Measurements from ENCODE around the gene FADS3. TPM values are rescaled to one million over a fixed set of nuclear protein-coding genes. Genes with fewer than 3 reads are reported as not detected.

The FADS3 gene
- total RNA-seq, 1 experiment from 2014 or later: 65.8 TPM

DNA sequence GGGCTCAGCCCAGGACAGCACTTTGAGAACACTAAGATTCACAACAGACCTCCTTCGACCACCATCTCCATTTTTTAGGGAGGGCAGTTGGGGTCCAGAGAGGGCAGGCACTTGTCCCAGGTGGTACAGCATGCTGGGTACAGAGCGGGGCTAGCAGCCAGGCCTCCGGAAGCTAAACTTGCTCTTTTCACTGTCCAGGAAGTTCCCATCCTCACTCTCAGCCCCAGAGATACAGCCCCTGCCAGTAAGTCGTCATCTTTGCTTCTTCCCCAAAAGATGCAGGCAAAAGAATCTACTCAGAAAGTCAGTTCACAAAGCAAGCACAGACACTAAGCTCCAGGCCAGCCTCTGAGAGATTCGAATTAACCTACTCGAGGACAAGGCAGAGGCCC is 32.7 kb upstream of the FADS3 start:
- Histone ChIP-seq H3K9ac (ENCODE audit: low read length) (no peak overlapping the region), H3K9me2 (ENCODE audit: insufficient read depth) (no peaks in the 10 kb centered on the region), H3K4me2 (ENCODE audit: low read length) (no peak overlapping the region), H3K79me2 (ENCODE audit: insufficient read depth, low read length) (no peaks in the 10 kb centered on the region), H2AFZ (ENCODE audit: low read depth, low read length, poor library complexity, severe bottlenecking) (no peak overlapping the region), H3K4me3 (replicated peaks in 1 of 2; ENCODE audit: low read depth in 1 of 2, low read length in 2 of 2) (no peak overlapping the region), H3K9me3 (ENCODE audit: control insufficient read depth in 1 of 2, insufficient read depth in 1 of 2, low read depth in 1 of 2, low read length in 2 of 2) (no peaks in the 10 kb centered on the region), H4K20me1 (ENCODE audit: insufficient read depth) (no peaks in the 10 kb centered on the region), H3K27ac (ENCODE audit: low read depth, low read length) (no peak overlapping the region), H3K27me3 (ENCODE audit: insufficient read depth, low read length) (no peaks in the 10 kb centered on the region), H3K4me1 (ENCODE audit: control insufficient read depth in 1 of 2, insufficient read depth in 2 of 2, low read length in 2 of 2) (no peaks in the 10 kb centered on the region; a peak in 1 of 4 replicates), H3K36me3 (ENCODE audit: control insufficient read depth in 1 of 2, insufficient read depth in 2 of 2, low read length in 2 of 2) (no peaks in the 10 kb centered on the region)
- intact Hi-C loops (cut with micrococcal nuclease): no loop called here
- no peak for DNase-seq (ENCODE audit: low read depth, low spot score)
- CTCF ChIA-PET: interaction anchor here (1.2 kb wide), 1 partner anchor 25 kb away, joined by 3 read pairs; no protein-coding TSS in a partner anchor
- no peak for ATAC-seq
- BruUV-seq (replicated peaks): no TSS peak
- TF ChIP-seq, protein P1, sequence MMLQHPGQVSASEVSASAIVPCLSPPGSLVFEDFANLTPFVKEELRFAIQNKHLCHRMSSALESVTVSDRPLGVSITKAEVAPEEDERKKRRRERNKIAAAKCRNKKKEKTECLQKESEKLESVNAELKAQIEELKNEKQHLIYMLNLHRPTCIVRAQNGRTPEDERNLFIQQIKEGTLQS (IDR thresholded peaks at IDR 0.05): no peak
- TF ChIP-seq ZNF274 (IDR thresholded peaks at IDR 0.05; ENCODE audit: low read depth, low read length): no peak
- no peak for TF ChIP-seq EGR1 (IDR thresholded peaks at IDR 0.05; ENCODE audit: low read depth)
- TF ChIP-seq SIN3A (IDR thresholded peaks at IDR 0.05; ENCODE audit: low read depth): no peak
- no peak for TF ChIP-seq SP1 (IDR thresholded peaks at IDR 0.05; ENCODE audit: low read depth)
- no peak for TF ChIP-seq EZH2 (IDR thresholded peaks at IDR 0.05)
- TF ChIP-seq, protein P2, sequence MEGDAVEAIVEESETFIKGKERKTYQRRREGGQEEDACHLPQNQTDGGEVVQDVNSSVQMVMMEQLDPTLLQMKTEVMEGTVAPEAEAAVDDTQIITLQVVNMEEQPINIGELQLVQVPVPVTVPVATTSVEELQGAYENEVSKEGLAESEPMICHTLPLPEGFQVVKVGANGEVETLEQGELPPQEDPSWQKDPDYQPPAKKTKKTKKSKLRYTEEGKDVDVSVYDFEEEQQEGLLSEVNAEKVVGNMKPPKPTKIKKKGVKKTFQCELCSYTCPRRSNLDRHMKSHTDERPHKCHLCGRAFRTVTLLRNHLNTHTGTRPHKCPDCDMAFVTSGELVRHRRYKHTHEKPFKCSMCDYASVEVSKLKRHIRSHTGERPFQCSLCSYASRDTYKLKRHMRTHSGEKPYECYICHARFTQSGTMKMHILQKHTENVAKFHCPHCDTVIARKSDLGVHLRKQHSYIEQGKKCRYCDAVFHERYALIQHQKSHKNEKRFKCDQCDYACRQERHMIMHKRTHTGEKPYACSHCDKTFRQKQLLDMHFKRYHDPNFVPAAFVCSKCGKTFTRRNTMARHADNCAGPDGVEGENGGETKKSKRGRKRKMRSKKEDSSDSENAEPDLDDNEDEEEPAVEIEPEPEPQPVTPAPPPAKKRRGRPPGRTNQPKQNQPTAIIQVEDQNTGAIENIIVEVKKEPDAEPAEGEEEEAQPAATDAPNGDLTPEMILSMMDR (IDR thresholded peaks at IDR 0.05 in 2 of 3, conservative IDR thresholded peaks at IDR 0.05 in 1 of 3; ENCODE audit: borderline replicate concordance in 1 of 3, insufficient read depth in 1 of 3, low read depth in 2 of 3, low read length in 2 of 3): no peak
- TF ChIP-seq YY1 (IDR thresholded peaks at IDR 0.05; ENCODE audit: extremely low read depth, insufficient replicate concordance, low read depth, low read length): no peak
- TF ChIP-seq CBX3 (IDR thresholded peaks at IDR 0.05; ENCODE audit: low read depth): no peak
- no peak for TF ChIP-seq JUND (IDR thresholded peaks at IDR 0.05)
- RAD21 ChIA-PET (ENCODE audit: low non-redundant PET in 1 of 2, low total read pairs in 2 of 2, uncharacterized antibody in 2 of 2, unreplicated experiment in 2 of 2): no interaction called here
- POLR2A ChIA-PET: no interaction called here

Measured in HCT116 (cell line).